Upper lobe of left lung (tissue), 4 donors: ENCODE data around the gene PYHIN1.

ENCODE experiments used
- EP300 ChIP-seq, 4 donors: sonication (generic); formaldehyde crosslinking; IDR thresholded peaks; one replicate each; pipeline ENCODE4 v1.5.1; 2017; ENCODE audit warnings: antibody characterized with exemption in 4 of 4, control low read depth in 2 of 4
- POLR2A ChIP-seq, 4 donors: fragments of 450-650 bp; IDR thresholded peaks; one replicate each; pipeline ENCODE4 v1.5.1; 2016 to 2017; ENCODE audit warnings: antibody characterized with exemption in 4 of 4, mild to moderate bottlenecking in 2 of 4
- POLR2AphosphoS5 ChIP-seq, 2 donors: sonication (generic); formaldehyde crosslinking; IDR thresholded peaks; one replicate each; pipeline ENCODE4 v1.5.1; 2017; ENCODE audit warnings: antibody characterized with exemption in 2 of 2
- TF ChIP-seq, protein P1 (sequence below), 6 experiments: fragments of 450-650 bp in 4 of 6; fragments of 200-600 bp in 2 of 6; sonication (generic) in 2 of 6; IDR thresholded peaks; one replicate each; pipeline ENCODE4 v1.5.1; 2016 to 2019; ENCODE audit warnings: antibody characterized with exemption in 6 of 6

DNA sequence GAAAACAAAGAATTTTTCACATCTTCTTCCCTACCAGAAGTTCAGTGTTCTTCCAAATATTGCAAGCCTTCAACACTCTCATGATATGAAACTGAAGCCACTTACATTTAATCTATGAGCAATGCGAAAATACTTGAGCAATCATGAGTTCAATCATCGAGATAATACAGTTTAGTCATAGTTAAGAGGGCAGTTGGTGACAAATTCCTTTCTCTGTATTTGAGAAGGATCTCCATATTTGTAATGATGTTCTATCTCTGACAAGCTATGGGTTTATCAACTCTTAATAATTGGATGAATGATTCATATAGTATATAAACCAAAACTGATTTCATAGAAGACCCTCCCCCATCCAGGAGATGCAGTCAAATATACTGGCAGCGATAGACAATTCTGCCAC lies 29.7 kb upstream of the PYHIN1 start:
- TF ChIP-seq EP300 (IDR thresholded peaks at IDR 0.05) = no peak
- TF ChIP-seq, protein P1, sequence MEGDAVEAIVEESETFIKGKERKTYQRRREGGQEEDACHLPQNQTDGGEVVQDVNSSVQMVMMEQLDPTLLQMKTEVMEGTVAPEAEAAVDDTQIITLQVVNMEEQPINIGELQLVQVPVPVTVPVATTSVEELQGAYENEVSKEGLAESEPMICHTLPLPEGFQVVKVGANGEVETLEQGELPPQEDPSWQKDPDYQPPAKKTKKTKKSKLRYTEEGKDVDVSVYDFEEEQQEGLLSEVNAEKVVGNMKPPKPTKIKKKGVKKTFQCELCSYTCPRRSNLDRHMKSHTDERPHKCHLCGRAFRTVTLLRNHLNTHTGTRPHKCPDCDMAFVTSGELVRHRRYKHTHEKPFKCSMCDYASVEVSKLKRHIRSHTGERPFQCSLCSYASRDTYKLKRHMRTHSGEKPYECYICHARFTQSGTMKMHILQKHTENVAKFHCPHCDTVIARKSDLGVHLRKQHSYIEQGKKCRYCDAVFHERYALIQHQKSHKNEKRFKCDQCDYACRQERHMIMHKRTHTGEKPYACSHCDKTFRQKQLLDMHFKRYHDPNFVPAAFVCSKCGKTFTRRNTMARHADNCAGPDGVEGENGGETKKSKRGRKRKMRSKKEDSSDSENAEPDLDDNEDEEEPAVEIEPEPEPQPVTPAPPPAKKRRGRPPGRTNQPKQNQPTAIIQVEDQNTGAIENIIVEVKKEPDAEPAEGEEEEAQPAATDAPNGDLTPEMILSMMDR (IDR thresholded peaks at IDR 0.05) = no peak
- TF ChIP-seq POLR2A (IDR thresholded peaks at IDR 0.05) = no peak
- no peak for TF ChIP-seq POLR2AphosphoS5 (IDR thresholded peaks at IDR 0.05)
